PFSK-1 (cell line): Measurements from ENCODE around the gene TMEM43.

Experiments
- FOXP2 ChIP-seq: optimal IDR thresholded peaks from 2 replicates; pipeline ENCODE3; 2011; ENCODE audit warnings: borderline replicate concordance, control low read depth, inconsistent platforms; ENCODE audit not compliant: insufficient read depth; ENCODE audit errors: extremely low read length, extremely low read depth
- POLR2AphosphoS5 ChIP-seq: IDR thresholded peaks from 2 replicates; pipeline ENCODE4 v1.6.1; 2012; ENCODE audit warnings: low read depth, mild to moderate bottlenecking, control low read depth, low read length, moderate library complexity
- SIN3A ChIP-seq: IDR thresholded peaks from 2 replicates; pipeline ENCODE4 v1.6.1; 2012; ENCODE audit warnings: mild to moderate bottlenecking, low read length, moderate library complexity, borderline replicate concordance; ENCODE audit not compliant: insufficient read depth
- TAF1 ChIP-seq: IDR thresholded peaks from 2 replicates; pipeline ENCODE4 v1.6.1; 2012; ENCODE audit warnings: low read length, control low read depth, borderline replicate concordance; ENCODE audit not compliant: insufficient read depth
- TF ChIP-seq, protein P1 (sequence below), 2 experiments: IDR thresholded peaks; 2 replicates each; pipeline versions ENCODE4 v1.6.1 to v1.8.0; 2011 to 2012; ENCODE audit warnings: low read depth in 2 of 2, low read length in 2 of 2, control low read depth in 1 of 2, inconsistent platforms in 1 of 2, mild to moderate bottlenecking in 1 of 2, moderate library complexity in 1 of 2; ENCODE audit not compliant: insufficient read depth in 1 of 2

TMEM43 gene

DNA sequence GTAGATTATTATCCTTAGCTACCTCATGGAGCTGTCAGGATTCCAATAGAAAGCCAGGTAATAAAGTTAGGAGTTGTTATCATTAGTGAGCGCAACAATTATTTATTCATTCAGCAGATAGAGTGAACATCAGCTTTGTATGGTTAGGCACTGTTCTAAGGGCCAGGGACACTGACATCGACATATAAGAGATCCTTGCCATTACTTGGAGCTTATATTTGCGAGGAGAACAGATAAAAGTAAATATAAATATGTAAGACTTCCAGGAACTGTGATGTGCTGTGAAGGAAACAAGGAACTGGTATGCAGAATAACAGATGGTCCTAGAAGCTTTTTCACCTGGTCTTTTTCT is 54.2 kb downstream of the TMEM43 start:
- TF ChIP-seq, protein P1, sequence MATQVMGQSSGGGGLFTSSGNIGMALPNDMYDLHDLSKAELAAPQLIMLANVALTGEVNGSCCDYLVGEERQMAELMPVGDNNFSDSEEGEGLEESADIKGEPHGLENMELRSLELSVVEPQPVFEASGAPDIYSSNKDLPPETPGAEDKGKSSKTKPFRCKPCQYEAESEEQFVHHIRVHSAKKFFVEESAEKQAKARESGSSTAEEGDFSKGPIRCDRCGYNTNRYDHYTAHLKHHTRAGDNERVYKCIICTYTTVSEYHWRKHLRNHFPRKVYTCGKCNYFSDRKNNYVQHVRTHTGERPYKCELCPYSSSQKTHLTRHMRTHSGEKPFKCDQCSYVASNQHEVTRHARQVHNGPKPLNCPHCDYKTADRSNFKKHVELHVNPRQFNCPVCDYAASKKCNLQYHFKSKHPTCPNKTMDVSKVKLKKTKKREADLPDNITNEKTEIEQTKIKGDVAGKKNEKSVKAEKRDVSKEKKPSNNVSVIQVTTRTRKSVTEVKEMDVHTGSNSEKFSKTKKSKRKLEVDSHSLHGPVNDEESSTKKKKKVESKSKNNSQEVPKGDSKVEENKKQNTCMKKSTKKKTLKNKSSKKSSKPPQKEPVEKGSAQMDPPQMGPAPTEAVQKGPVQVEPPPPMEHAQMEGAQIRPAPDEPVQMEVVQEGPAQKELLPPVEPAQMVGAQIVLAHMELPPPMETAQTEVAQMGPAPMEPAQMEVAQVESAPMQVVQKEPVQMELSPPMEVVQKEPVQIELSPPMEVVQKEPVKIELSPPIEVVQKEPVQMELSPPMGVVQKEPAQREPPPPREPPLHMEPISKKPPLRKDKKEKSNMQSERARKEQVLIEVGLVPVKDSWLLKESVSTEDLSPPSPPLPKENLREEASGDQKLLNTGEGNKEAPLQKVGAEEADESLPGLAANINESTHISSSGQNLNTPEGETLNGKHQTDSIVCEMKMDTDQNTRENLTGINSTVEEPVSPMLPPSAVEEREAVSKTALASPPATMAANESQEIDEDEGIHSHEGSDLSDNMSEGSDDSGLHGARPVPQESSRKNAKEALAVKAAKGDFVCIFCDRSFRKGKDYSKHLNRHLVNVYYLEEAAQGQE (IDR thresholded peaks at IDR 0.05; ENCODE audit: insufficient read depth in 1 of 2, low read depth in 2 of 2, low read length in 2 of 2): no peak
- TF ChIP-seq POLR2AphosphoS5 (no peak), FOXP2 (no peak), TAF1 (no peak), SIN3A (no peak)

DNA sequence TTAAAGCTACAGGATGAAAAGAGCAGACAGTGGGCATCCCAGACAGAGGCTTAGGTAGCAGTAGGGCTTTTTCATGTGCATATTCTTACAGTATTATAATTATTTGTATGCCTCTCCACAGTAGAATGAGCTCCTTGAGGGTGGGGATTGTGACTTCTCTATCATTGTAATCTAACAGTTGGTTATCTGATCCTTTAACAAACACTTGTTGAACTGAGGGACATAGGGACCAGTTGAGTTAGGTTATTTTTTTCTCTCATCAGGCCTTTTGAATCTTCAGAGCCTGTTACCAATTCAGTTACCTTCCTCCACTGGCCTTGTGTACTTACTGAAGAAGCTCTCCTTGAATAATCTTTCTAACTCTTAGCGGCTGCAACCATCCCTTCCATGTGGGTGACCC is 54.9 kb downstream of the TMEM43 start:
- no peak for TF ChIP-seq FOXP2
- no peak for TF ChIP-seq SIN3A
- TF ChIP-seq TAF1: no peak
- TF ChIP-seq POLR2AphosphoS5: no peak
- TF ChIP-seq, protein P1 (IDR thresholded peaks at IDR 0.05; ENCODE audit: insufficient read depth in 1 of 2, low read depth in 2 of 2, low read length in 2 of 2): no peak

DNA sequence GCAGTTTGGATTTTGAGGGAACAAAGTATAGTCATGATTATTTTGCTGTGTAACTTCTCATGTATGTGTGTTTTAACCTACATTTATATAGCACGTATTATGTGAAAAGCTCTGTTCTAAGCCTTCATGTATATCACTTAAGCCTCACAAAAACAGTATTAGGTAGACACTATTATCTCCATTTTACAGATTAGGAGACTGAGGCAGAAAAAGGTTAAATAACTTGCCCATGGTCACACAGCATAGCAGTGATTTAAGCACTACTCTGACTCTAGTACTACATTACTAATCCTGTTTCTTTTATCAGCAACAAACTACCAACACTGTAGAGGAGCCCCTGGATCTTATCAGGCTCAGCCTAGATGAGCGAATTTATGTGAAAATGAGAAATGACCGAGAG is 56.4 kb downstream of the TMEM43 start:
- TF ChIP-seq SIN3A: no peak
- no peak for TF ChIP-seq TAF1
- no peak for TF ChIP-seq POLR2AphosphoS5
- TF ChIP-seq FOXP2: no peak
- TF ChIP-seq, protein P1 (IDR thresholded peaks at IDR 0.05; ENCODE audit: insufficient read depth in 1 of 2, low read depth in 2 of 2, low read length in 2 of 2): no peak

DNA sequence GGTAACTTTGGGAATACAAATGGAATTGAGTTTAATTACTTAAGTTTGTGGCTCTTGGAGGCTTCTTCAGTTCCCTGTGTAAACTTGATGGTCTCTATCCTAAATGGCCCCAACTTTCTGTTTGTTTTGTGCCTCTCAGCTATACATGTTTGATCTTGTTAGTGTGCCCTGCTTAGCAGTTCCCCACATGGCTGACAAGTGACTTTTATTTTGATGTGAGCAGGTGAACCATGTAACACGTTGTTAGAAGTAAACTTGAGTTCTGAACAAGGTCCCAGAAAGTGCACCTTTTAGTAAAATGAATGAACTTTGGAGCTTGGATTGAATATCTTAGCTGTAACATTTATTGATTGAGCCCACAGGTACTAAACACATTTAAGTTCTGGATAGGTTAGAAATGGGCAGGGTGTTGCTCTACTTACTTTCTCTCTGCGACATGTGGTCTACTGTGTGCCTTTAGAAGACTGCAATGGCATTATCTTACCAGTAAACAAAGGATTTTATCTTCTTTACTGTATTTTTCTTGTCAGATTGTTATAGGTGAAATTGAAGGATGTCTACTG is 58.2 kb downstream of the TMEM43 start:
- TF ChIP-seq, protein P1 (IDR thresholded peaks at IDR 0.05; ENCODE audit: insufficient read depth in 1 of 2, low read depth in 2 of 2, low read length in 2 of 2): no peak
- TF ChIP-seq FOXP2 (no peak), POLR2AphosphoS5 (no peak), TAF1 (no peak)

DNA sequence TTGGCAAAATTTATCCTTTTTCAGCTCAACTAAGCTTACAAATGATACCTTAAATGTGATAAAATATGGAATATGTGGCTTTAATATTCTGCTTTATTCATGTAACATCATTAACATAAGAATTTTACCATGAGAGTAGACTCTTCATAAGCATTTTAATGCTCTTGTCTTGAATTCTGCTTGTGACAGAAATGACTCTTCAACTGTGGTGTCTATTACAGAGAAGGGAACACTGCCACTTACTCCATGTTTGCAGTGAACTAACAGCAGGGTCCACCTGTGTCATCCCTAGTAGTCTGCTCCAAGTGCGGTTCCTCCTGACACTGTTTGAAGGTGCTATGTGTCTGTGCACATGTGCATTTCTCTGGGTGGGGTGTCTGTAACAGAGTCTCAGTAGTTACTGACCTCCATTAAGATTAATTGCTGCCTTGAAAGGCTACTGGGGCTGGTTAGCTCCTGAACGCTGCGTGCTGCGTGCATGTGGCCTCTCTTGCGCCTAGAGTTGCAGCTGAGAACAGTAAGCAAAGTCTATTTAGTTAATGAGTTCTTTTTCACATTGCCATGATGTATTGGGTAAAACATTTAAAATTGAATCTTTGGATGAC is 62.1 kb downstream of the TMEM43 start:
- TF ChIP-seq POLR2AphosphoS5 (no peak), TAF1 (no peak), SIN3A (no peak), FOXP2 (no peak)
- TF ChIP-seq, protein P1 (IDR thresholded peaks at IDR 0.05; ENCODE audit: insufficient read depth in 1 of 2, low read depth in 2 of 2, low read length in 2 of 2): no peak
